ENCODE data around the gene MANBA. TPM values are rescaled to one million over a fixed set of nuclear protein-coding genes. Genes with fewer than 3 reads are reported as not detected.

The MANBA gene
- total and polyA plus RNA-seq, 2 of the 13 experiments (the other 11 are each of a cell fraction or from before 2014, with no cell fraction given): 11.7 to 33.3 TPM

- TF ChIP-seq ZNF318 (CRISPR knock-in tag; IDR thresholded peaks at IDR 0.05) (no peak), NR2F1 (CRISPR knock-in tag; IDR thresholded peaks at IDR 0.05) (no peak), JUN (CRISPR knock-in tag; IDR thresholded peaks at IDR 0.05) (no peak), GABPA (IDR thresholded peaks at IDR 0.05; ENCODE audit: low read depth, low read length) (no peak), GABPA (CRISPR knock-in tag; IDR thresholded peaks at IDR 0.05; ENCODE audit: low read depth) (0 out of 2 replicates have a peak, but pooled peaks have one; percentile 11), ZNF317 (CRISPR knock-in tag; IDR thresholded peaks at IDR 0.05) (no peak), NCOR1 (IDR thresholded peaks at IDR 0.05; ENCODE audit: borderline replicate concordance, low read length) (0 out of 2 replicates have a peak, but pooled peaks have one; percentile 15), ZMYM4 (CRISPR knock-in tag; IDR thresholded peaks at IDR 0.05) (0 out of 2 replicates have a peak, but pooled peaks have one; percentile 36), ZNF335 (CRISPR knock-in tag; IDR thresholded peaks at IDR 0.05) (no peak), MAX (IDR thresholded peaks at IDR 0.05) (no peak), ZNF549 (CRISPR knock-in tag; IDR thresholded peaks at IDR 0.05) (no peak), THAP11 (CRISPR knock-in tag; IDR thresholded peaks at IDR 0.05) (peak; percentile 32; the same call in 1 of the 2 replicates), ZNF687 (CRISPR knock-in tag; IDR thresholded peaks at IDR 0.05) (0 out of 2 replicates have a peak, but pooled peaks have one; percentile 18), MAZ (IDR thresholded peaks at IDR 0.05; ENCODE audit: borderline replicate concordance, low read depth, low read length) (no peak), MAZ (CRISPR knock-in tag; IDR thresholded peaks at IDR 0.05; ENCODE audit: low read depth) (0 out of 2 replicates have a peak, but pooled peaks have one; percentile 16), KMT2A (CRISPR knock-in tag; IDR thresholded peaks at IDR 0.05) (no peak)
Observed at GRCh38 chr4:102623622-102624021, 137.1 kb downstream of the MANBA start (continued).
